ENCODE measurements around the gene EFCAB13. TPM values are rescaled to one million over a fixed set of nuclear protein-coding genes. Genes with fewer than 3 reads are reported as not detected.

EFCAB13 gene
- total and polyA plus RNA-seq, 4 donors, result 0.56 to 21.4 (median 3.6) TPM

GRCh38 chr17:47301831-47302230 lies 21.9 kb upstream of the EFCAB13 start:
- 86 to 95% methylated on average over 2 of the region's 2 CpGs for WGBS, 2 donors
- H3K4me3 ChIP-seq, result no peak overlapping the region
- peaks cover 0 to 4% (median 1%) of the 10 kb centered on the region in 4 donors for H3K9me3 ChIP-seq (ENCODE audit: control insufficient read depth in 4 of 4, insufficient read depth in 3 of 4, low read length in 3 of 4)
- H3K4me1 ChIP-seq (ENCODE audit: control insufficient read depth in 5 of 5, insufficient read depth in 5 of 5, low read length in 5 of 5), result peaks cover 0 to 7% (median 0%) of the 10 kb centered on the region in 5 donors
- no peak for ATAC-seq (ENCODE audit: insufficient read depth, low FRiP score)
- no peak overlapping the region for H3K9ac ChIP-seq (ENCODE audit: insufficient read depth in 1 of 2, low read length in 2 of 2)
- TF ChIP-seq CTCF (IDR thresholded peaks at IDR 0.05; ENCODE audit: control extremely low read depth, extremely low read depth), result no peak
- no peak for DNase-seq
- H3K27me3 ChIP-seq (ENCODE audit: control insufficient read depth in 3 of 3, insufficient read depth in 3 of 3, low read length in 2 of 3), result no peaks in the 10 kb centered on the region
- peaks cover 0 to 12% (median 9%) of the 10 kb centered on the region in 4 donors for H3K36me3 ChIP-seq (ENCODE audit: control insufficient read depth in 4 of 4, insufficient read depth in 4 of 4, low read length in 4 of 4)
- no peak overlapping the region for H3K27ac ChIP-seq (ENCODE audit: low read depth in 1 of 2, low read length in 1 of 2)

- 92 to 100% methylated on average over 1 of the region's 1 CpG for WGBS, 2 donors
- ATAC-seq (ENCODE audit: insufficient read depth, low FRiP score), result no peak
- Histone ChIP-seq H3K27me3 (ENCODE audit: control insufficient read depth in 3 of 3, insufficient read depth in 3 of 3, low read length in 2 of 3) (no peaks in the 10 kb centered on the region), H3K27ac (ENCODE audit: low read depth in 1 of 2, low read length in 1 of 2) (no peak overlapping the region), H3K4me3 (no peak overlapping the region), H3K36me3 (ENCODE audit: control insufficient read depth in 4 of 4, insufficient read depth in 4 of 4, low read length in 4 of 4) (peaks cover 0 to 12% (median 9%) of the 10 kb centered on the region in 4 donors), H3K9me3 (ENCODE audit: control insufficient read depth in 4 of 4, insufficient read depth in 3 of 4, low read length in 3 of 4) (peaks cover 0 to 4% (median 1%) of the 10 kb centered on the region in 4 donors), H3K9ac (ENCODE audit: insufficient read depth in 1 of 2, low read length in 2 of 2) (no peak overlapping the region), H3K4me1 (ENCODE audit: control insufficient read depth in 5 of 5, insufficient read depth in 5 of 5, low read length in 5 of 5) (peaks cover 0 to 9% (median 0%) of the 10 kb centered on the region in 5 donors)
- no peak for DNase-seq
- no peak for TF ChIP-seq CTCF (IDR thresholded peaks at IDR 0.05; ENCODE audit: control extremely low read depth, extremely low read depth)
Measured at GRCh38 chr17:47304186-47304585, 19.6 kb upstream of the EFCAB13 start.

GRCh38 chr17:47305302-47305923 lies 18.3 kb upstream of the EFCAB13 start:
- WGBS, 2 donors, result 44 to 60% methylated on average over 4 of the region's 4 CpGs
- H3K4me1 ChIP-seq (ENCODE audit: control insufficient read depth in 5 of 5, insufficient read depth in 5 of 5, low read length in 5 of 5), result peaks cover 0 to 9% (median 0%) of the 10 kb centered on the region in 5 donors
- ATAC-seq (ENCODE audit: insufficient read depth, low FRiP score) (peak; percentile 80), DNase-seq (peak in 2 of 3 donors; percentile 20 to 31)
- no peak overlapping the region for H3K9ac ChIP-seq (ENCODE audit: insufficient read depth in 1 of 2, low read length in 2 of 2)
- peaks cover 0 to 4% (median 1%) of the 10 kb centered on the region in 4 donors for H3K9me3 ChIP-seq (ENCODE audit: control insufficient read depth in 4 of 4, insufficient read depth in 3 of 4, low read length in 3 of 4)
- no peak for TF ChIP-seq CTCF (IDR thresholded peaks at IDR 0.05; ENCODE audit: control extremely low read depth, extremely low read depth)
- peaks cover 0 to 12% (median 9%) of the 10 kb centered on the region in 4 donors for H3K36me3 ChIP-seq (ENCODE audit: control insufficient read depth in 4 of 4, insufficient read depth in 4 of 4, low read length in 4 of 4)
- no peaks in the 10 kb centered on the region for H3K27me3 ChIP-seq (ENCODE audit: control insufficient read depth in 3 of 3, insufficient read depth in 3 of 3, low read length in 2 of 3)
- H3K4me3 ChIP-seq, result no peak overlapping the region
- H3K27ac ChIP-seq (ENCODE audit: low read depth in 1 of 2, low read length in 1 of 2), result peak overlapping the region in 1 of 2 donors; percentile 53
